ENCODE results near the gene OMA1.
A peak's percentile ranks its signal among the peaks of the same experiment; 100 is the strongest.

The OMA1 gene

GRCh38 chr1:58546520-58547308, at the start of gene OMA1:
Gene OMA1, minus strand, starts transcription at chr1:58546726. Its CDS starts 7,432 bp downstream, at chr1:58539294.
- H3K27me3 ChIP-seq (replicated peaks; ENCODE audit: insufficient read depth, low read length): no peaks in the 10 kb centered on the region
- H3K4me1 ChIP-seq (ENCODE audit: low read length): peaks cover 5% of the 10 kb centered on the region
- H3K9me2 ChIP-seq (replicated peaks; ENCODE audit: insufficient read depth, low read length): no peaks in the 10 kb centered on the region
- H3K9me3 ChIP-seq (replicated peaks; ENCODE audit: insufficient read depth, low read length): no peaks in the 10 kb centered on the region
- H2AFZ ChIP-seq (ENCODE audit: low read length): peak within 1 kb of the TSS; percentile 67
- DNase-seq: peak; percentile 97
- H3F3A ChIP-seq (ENCODE audit: insufficient read depth, low read length): peaks cover 7% of the 10 kb centered on the region
- H3K27ac ChIP-seq (ENCODE audit: low read length): peak within 1 kb of the TSS; percentile 84
- peaks cover 6% of the 10 kb centered on the region; the same call in 1 of the 2 replicates for H3K79me2 ChIP-seq (ENCODE audit: low read length)
- TF ChIP-seq EZH2 (optimal IDR thresholded peaks at IDR 0.05; ENCODE audit: low read depth, low read length): no peak
- TF ChIP-seq CTCF (IDR thresholded peaks at IDR 0.05; ENCODE audit: low read length): peak; percentile 95
- no peaks in the 10 kb centered on the region for H4K20me1 ChIP-seq (ENCODE audit: insufficient read depth, low read length)
- peak within 1 kb of the TSS; percentile 93 for H3K4me2 ChIP-seq (ENCODE audit: low read depth, low read length)
- H3K36me3 ChIP-seq (replicated peaks; ENCODE audit: insufficient read depth, low read length): no peaks in the 10 kb centered on the region
- peak within 1 kb of the TSS; percentile 86 for H3K4me3 ChIP-seq (ENCODE audit: low read length)
- H3K9ac ChIP-seq (ENCODE audit: low read length): peak within 1 kb of the TSS; percentile 85

GRCh38 chr1:58594546-58594945, 48.0 kb upstream of the OMA1 start:
- Histone ChIP-seq H3K4me2 (ENCODE audit: low read depth, low read length) (no peak overlapping the region), H3F3A (ENCODE audit: insufficient read depth, low read length) (no peaks in the 10 kb centered on the region), H3K36me3 (replicated peaks; ENCODE audit: insufficient read depth, low read length) (no peaks in the 10 kb centered on the region), H3K79me2 (ENCODE audit: low read length) (no peaks in the 10 kb centered on the region), H3K4me1 (ENCODE audit: low read length) (no peaks in the 10 kb centered on the region), H3K9me3 (replicated peaks; ENCODE audit: insufficient read depth, low read length) (no peaks in the 10 kb centered on the region), H3K27ac (ENCODE audit: low read length) (no peak overlapping the region), H3K9ac (ENCODE audit: low read length) (no peak overlapping the region), H3K9me2 (replicated peaks; ENCODE audit: insufficient read depth, low read length) (no peaks in the 10 kb centered on the region), H4K20me1 (ENCODE audit: insufficient read depth, low read length) (no peaks in the 10 kb centered on the region), H3K27me3 (replicated peaks; ENCODE audit: insufficient read depth, low read length) (no peaks in the 10 kb centered on the region), H3K4me3 (ENCODE audit: low read length) (no peak overlapping the region), H2AFZ (ENCODE audit: low read length) (no peak overlapping the region)
- no peak for DNase-seq
- no peak for TF ChIP-seq EZH2phosphoT487 (IDR thresholded peaks at IDR 0.05; ENCODE audit: low read length)
- TF ChIP-seq CTCF (IDR thresholded peaks at IDR 0.05; ENCODE audit: low read length): no peak
- no peak for TF ChIP-seq EZH2 (optimal IDR thresholded peaks at IDR 0.05; ENCODE audit: low read depth, low read length)

DNA sequence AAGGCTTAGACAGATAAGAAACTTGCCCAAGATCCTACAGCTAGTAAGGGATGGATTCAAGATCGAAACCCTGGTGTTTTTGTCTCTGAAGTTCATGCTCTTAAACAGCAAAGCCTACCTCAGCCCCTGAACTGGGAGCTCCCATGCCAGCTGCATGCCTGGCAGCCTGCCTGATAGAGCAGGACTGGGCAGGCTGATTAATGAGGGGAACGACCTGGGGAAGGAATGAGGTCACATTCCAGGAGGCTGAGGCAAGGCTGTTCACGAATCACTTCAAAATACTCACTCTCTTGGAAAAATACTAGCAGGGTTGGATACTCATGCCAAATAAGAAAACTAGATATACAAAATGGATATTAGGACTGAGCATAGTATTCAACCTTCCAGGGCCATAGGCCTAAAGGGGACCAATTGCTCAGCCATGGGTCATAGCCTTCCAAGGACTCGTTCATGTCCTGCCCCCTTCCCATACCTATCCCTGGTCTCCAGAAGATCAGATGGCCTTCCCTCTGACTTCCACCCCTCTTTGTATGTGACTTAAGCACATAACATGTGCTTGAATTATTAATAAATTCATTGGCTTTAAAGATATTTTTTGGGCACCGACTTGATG, 46.1 kb upstream of the OMA1 start:
- H3K4me1 ChIP-seq (ENCODE audit: low read length): no peaks in the 10 kb centered on the region
- no peak overlapping the region for H3K4me2 ChIP-seq (ENCODE audit: low read depth, low read length)
- no peaks in the 10 kb centered on the region for H3K79me2 ChIP-seq (ENCODE audit: low read length)
- no peaks in the 10 kb centered on the region for H3K27me3 ChIP-seq (replicated peaks; ENCODE audit: insufficient read depth, low read length)
- no peaks in the 10 kb centered on the region for H4K20me1 ChIP-seq (ENCODE audit: insufficient read depth, low read length)
- no peaks in the 10 kb centered on the region for H3K9me2 ChIP-seq (replicated peaks; ENCODE audit: insufficient read depth, low read length)
- no peaks in the 10 kb centered on the region for H3K9me3 ChIP-seq (replicated peaks; ENCODE audit: insufficient read depth, low read length)
- TF ChIP-seq EZH2phosphoT487 (IDR thresholded peaks at IDR 0.05; ENCODE audit: low read length): no peak
- no peak for TF ChIP-seq EZH2 (optimal IDR thresholded peaks at IDR 0.05; ENCODE audit: low read depth, low read length)
- no peak for TF ChIP-seq CTCF (IDR thresholded peaks at IDR 0.05; ENCODE audit: low read length)
- no peak overlapping the region for H3K27ac ChIP-seq (ENCODE audit: low read length)
- H3K9ac ChIP-seq (ENCODE audit: low read length): no peak overlapping the region
- H3K4me3 ChIP-seq (ENCODE audit: low read length): no peak overlapping the region
- DNase-seq: no peak
- no peaks in the 10 kb centered on the region for H3F3A ChIP-seq (ENCODE audit: insufficient read depth, low read length)
- H2AFZ ChIP-seq (ENCODE audit: low read length): no peak overlapping the region
- H3K36me3 ChIP-seq (replicated peaks; ENCODE audit: insufficient read depth, low read length): no peaks in the 10 kb centered on the region
